GM12878 (cell line): ENCODE measurements around the gene PTK7. TPM values are rescaled to one million over a fixed set of nuclear protein-coding genes. Genes with fewer than 3 reads are reported as not detected.

ENCODE experiments used
- CBFB ChIP-seq: IDR thresholded peaks from 2 replicates; pipeline ENCODE4 v1.6.1; 2016; ENCODE audit warnings: antibody characterized with exemption, low read depth
- CEBPB ChIP-seq, 2 experiments: fragments of 150-350 bp in 1 of 2; IDR thresholded peaks; 2 replicates each; pipeline ENCODE4 v1.6.1; 2012 to 2014; ENCODE audit warnings: low read depth in 2 of 2, low read length in 2 of 2, borderline replicate concordance in 1 of 2, inconsistent platforms in 1 of 2
- CHD1 ChIP-seq: IDR thresholded peaks from 2 replicates; pipeline ENCODE4 v1.6.1; 2012; ENCODE audit warnings: low read depth, low read length, improper control_type of control experiment
- CREM ChIP-seq: IDR thresholded peaks from 2 replicates; pipeline ENCODE4 v1.6.1; 2014; ENCODE audit warnings: antibody characterized with exemption, low read depth
- E2F8 ChIP-seq: fragments of 450-650 bp; IDR thresholded peaks from 2 replicates; pipeline ENCODE4 v1.6.1; 2018; ENCODE audit warnings: mild to moderate bottlenecking, low read depth, moderate library complexity; ENCODE audit not compliant: partially characterized antibody
- PAX8 ChIP-seq: fragments of 450-650 bp; IDR thresholded peaks from 2 replicates; pipeline ENCODE4 v1.6.1; 2017; ENCODE audit warnings: mild to moderate bottlenecking, moderate library complexity
- SMAD1 ChIP-seq: fragments of 450-650 bp; IDR thresholded peaks from 2 replicates; pipeline ENCODE4 v1.6.1; 2018; ENCODE audit warnings: mild to moderate bottlenecking, low read depth; ENCODE audit not compliant: partially characterized antibody
- polyA plus RNA-seq, 11 experiments: library from polyadenylated mRNA; depleted of rRNA in 4 of 11; unstranded in 6 of 11; stranded (reverse) in 5 of 11; fragments of >200 nt; fragmentation: Nextera tagmentation in 4 of 11; fragmentation: Illumina TruSeq in 1 of 11; extraction: Ambion mirVana in 4 of 11; extraction: Trizol in 1 of 11; gene quantifications; 1 replicate in 1 of 11; 2 replicates in 10 of 11; pipeline versions ENCODE4 v1.2.1 to v1.2.3, GENCODE V29; 2011 to 2016; ENCODE audit warnings: inconsistent platforms in 2 of 11, missing spikeins in 2 of 11, low read depth in 1 of 11
- total RNA-seq, 4 experiments: library from RNA; depleted of rRNA in 3 of 4; stranded (reverse); fragments of >200 nt in 3 of 4; fragmentation: Illumina TruSeq in 1 of 4; extraction: Trizol in 1 of 4; gene quantifications; 2 replicates each; pipeline versions ENCODE4 v1.2.1 to v1.2.3, GENCODE V29; 2013 to 2021
- TF ChIP-seq, protein P1 (sequence below): IDR thresholded peaks from 2 replicates; pipeline ENCODE4 v1.6.1; 2012; ENCODE audit warnings: improper control_type of control experiment, low read depth, low read length; ENCODE audit not compliant: insufficient replicate concordance

PTK7 gene
- total and polyA plus RNA-seq, 10 of the 15 experiments (the other 5 are each of a cell fraction or from before 2014, with no cell fraction given): 0.18 to 14.4 (median 3.3) TPM; not detected in 1

GRCh38 chr6:43173591-43174262 is 97.6 kb downstream of the PTK7 start (continued):
- TF ChIP-seq, protein P1, sequence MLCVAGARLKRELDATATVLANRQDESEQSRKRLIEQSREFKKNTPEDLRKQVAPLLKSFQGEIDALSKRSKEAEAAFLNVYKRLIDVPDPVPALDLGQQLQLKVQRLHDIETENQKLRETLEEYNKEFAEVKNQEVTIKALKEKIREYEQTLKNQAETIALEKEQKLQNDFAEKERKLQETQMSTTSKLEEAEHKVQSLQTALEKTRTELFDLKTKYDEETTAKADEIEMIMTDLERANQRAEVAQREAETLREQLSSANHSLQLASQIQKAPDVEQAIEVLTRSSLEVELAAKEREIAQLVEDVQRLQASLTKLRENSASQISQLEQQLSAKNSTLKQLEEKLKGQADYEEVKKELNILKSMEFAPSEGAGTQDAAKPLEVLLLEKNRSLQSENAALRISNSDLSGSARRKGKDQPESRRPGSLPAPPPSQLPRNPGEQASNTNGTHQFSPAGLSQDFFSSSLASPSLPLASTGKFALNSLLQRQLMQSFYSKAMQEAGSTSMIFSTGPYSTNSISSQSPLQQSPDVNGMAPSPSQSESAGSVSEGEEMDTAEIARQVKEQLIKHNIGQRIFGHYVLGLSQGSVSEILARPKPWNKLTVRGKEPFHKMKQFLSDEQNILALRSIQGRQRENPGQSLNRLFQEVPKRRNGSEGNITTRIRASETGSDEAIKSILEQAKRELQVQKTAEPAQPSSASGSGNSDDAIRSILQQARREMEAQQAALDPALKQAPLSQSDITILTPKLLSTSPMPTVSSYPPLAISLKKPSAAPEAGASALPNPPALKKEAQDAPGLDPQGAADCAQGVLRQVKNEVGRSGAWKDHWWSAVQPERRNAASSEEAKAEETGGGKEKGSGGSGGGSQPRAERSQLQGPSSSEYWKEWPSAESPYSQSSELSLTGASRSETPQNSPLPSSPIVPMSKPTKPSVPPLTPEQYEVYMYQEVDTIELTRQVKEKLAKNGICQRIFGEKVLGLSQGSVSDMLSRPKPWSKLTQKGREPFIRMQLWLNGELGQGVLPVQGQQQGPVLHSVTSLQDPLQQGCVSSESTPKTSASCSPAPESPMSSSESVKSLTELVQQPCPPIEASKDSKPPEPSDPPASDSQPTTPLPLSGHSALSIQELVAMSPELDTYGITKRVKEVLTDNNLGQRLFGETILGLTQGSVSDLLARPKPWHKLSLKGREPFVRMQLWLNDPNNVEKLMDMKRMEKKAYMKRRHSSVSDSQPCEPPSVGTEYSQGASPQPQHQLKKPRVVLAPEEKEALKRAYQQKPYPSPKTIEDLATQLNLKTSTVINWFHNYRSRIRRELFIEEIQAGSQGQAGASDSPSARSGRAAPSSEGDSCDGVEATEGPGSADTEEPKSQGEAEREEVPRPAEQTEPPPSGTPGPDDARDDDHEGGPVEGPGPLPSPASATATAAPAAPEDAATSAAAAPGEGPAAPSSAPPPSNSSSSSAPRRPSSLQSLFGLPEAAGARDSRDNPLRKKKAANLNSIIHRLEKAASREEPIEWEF: no peak
- TF ChIP-seq E2F8 (no peak), CBFB (no peak), PAX8 (no peak), CHD1 (no peak), CEBPB (IDR thresholded peaks at IDR 0.05; ENCODE audit: borderline replicate concordance in 1 of 2, low read depth in 2 of 2, low read length in 2 of 2) (no peak), SMAD1 (no peak), CREM (no peak)
